ENCODE data around the gene CTBS.
"Not testable (repeated sequence)": the region's sequence is repeated elsewhere in the genome, so short reads cannot be mapped to it uniquely, and the experiment has no call there.

The CTBS gene

GRCh38 chr1:84584126-84584525, 9.9 kb upstream of the CTBS start:
- DNase-seq, result no peak

GRCh38 chr1:84583648-84584047, 9.4 kb upstream of the CTBS start:
- no peak for DNase-seq

- DNase-seq, result no peak
Measured at GRCh38 chr1:84582802-84583587, 8.8 kb upstream of the CTBS start.

GRCh38 chr1:84581648-84582047, 7.4 kb upstream of the CTBS start:
- DNase-seq, result no peak

GRCh38 chr1:84574936-84575335, 696 bp upstream of the CTBS start:
- DNase-seq, result no peak

- peak; percentile 27 for DNase-seq
Measured at GRCh38 chr1:84573481-84573966, 716 bp downstream of the CTBS start.

- DNase-seq, result peak; percentile 68
Measured at GRCh38 chr1:84571150-84571535, 3.1 kb downstream of the CTBS start.

GRCh38 chr1:84570436-84571149, 3.6 kb downstream of the CTBS start:
- DNase-seq, result peak; percentile 61

- no peak for DNase-seq
Measured at GRCh38 chr1:84569216-84569615, 5.0 kb downstream of the CTBS start.

- no peak for DNase-seq
Measured at GRCh38 chr1:84550826-84551225, 23.4 kb downstream of the CTBS start.

GRCh38 chr1:84541679-84542078, 32.6 kb downstream of the CTBS start:
- peak; percentile 12 for DNase-seq

GRCh38 chr1:84540759-84541158, 33.5 kb downstream of the CTBS start:
- DNase-seq, result no peak

- DNase-seq, result no peak
Measured at GRCh38 chr1:84539972-84540371, 34.3 kb downstream of the CTBS start.

- DNase-seq, result no peak
Measured at GRCh38 chr1:84538599-84538998, 35.6 kb downstream of the CTBS start.

GRCh38 chr1:84525779-84526178, 48.5 kb downstream of the CTBS start:
- DNase-seq, result no peak

- DNase-seq, result no peak
Measured at GRCh38 chr1:84524590-84524989, 49.6 kb downstream of the CTBS start.

GRCh38 chr1:84510668-84511067, 63.6 kb downstream of the CTBS start:
- no peak for DNase-seq

GRCh38 chr1:84510165-84510564, 64.1 kb downstream of the CTBS start:
- DNase-seq, result no peak

GRCh38 chr1:84509029-84509428, 65.2 kb downstream of the CTBS start:
- no peak for DNase-seq

- DNase-seq, result no peak
Measured at GRCh38 chr1:84508510-84508909, 65.7 kb downstream of the CTBS start.

GRCh38 chr1:84507887-84508286, 66.4 kb downstream of the CTBS start:
- not testable (repeated sequence) for DNase-seq

GRCh38 chr1:84506729-84507453, 67.3 kb downstream of the CTBS start:
- no peak for DNase-seq

GRCh38 chr1:84506002-84506728, 68.1 kb downstream of the CTBS start, which contains the start of the genes GNG5 and SPATA1:
Gene GNG5 (minus strand): TSS chr1:84506581. CDS start chr1:84506091, 490 bp downstream.
Gene SPATA1 (plus strand): TSS chr1:84506386. CDS start chr1:84516360, 9,974 bp downstream.
- peak; percentile 95 for DNase-seq
